ENCODE results near the gene MOAP1. TPM values are rescaled to one million over a fixed set of nuclear protein-coding genes. Genes with fewer than 3 reads are reported as not detected.
A peak's percentile ranks its signal among the peaks of the same experiment; 100 is the strongest.

The MOAP1 gene
- total and polyA plus RNA-seq, 8 donors: 0.87 to 44.1 (median 19.2) TPM

- 24 to 59% (median 41%) methylated on average over 2 of the region's 2 CpGs for whole genome bisulfite sequencing, 5 donors
- peak in 1 of 2 donors; percentile 20 for DNase-seq
- Histone ChIP-seq H3K36me3 (no peaks in the 10 kb centered on the region), H3K9me3 (no peaks in the 10 kb centered on the region), H3K27me3 (no peaks in the 10 kb centered on the region), H3K27ac (no peak overlapping the region), H3K4me3 (no peak overlapping the region), H3K4me1 (peaks cover 0 to 8% (median 3%) of the 10 kb centered on the region in 4 donors)
- no peak for TF ChIP-seq EP300 (IDR thresholded peaks at IDR 0.05)
- no peak for TF ChIP-seq POLR2AphosphoS5 (IDR thresholded peaks at IDR 0.05)
- TF ChIP-seq CTCF (IDR thresholded peaks at IDR 0.05): no peak
- no peak for TF ChIP-seq POLR2A (IDR thresholded peaks at IDR 0.05)
- intact Hi-C loops (cut with DNase I; ENCODE audit: low total_unique reads): no loop called here
Measured at GRCh38 chr14:93155667-93156066, 29.0 kb downstream of the MOAP1 start.

DNA sequence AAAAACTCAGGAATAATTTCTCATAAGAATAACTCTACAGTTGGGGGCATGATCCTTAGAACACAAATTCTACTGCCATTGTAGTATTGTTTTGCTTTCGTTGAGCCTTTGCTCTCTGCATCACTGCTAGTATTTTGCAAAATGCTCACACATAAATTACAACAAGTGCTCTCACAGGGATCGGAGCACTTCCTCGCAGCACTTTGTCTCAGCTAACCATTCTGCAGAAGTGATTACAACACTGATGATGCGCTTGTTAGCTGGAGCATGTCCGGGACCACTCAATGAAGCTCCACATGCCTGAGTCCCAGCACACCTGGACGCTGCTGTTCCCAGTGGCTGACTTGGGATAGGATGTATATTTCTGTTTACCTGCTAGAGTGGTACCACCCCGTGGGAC, 31.6 kb downstream of the MOAP1 start:
- Histone ChIP-seq H3K4me1 (peaks cover 3 to 12% (median 9%) of the 10 kb centered on the region in 4 donors), H3K9me3 (no peaks in the 10 kb centered on the region), H3K36me3 (no peaks in the 10 kb centered on the region), H3K27ac (no peak overlapping the region), H3K4me3 (no peak overlapping the region), H3K27me3 (no peaks in the 10 kb centered on the region)
- 80 to 90% (median 87%) methylated on average over 7 of the region's 7 CpGs for WGBS, 5 donors
- DNase-seq: no peak
- intact Hi-C loops (cut with DNase I; ENCODE audit: low total_unique reads): no loop called here
- TF ChIP-seq POLR2A (IDR thresholded peaks at IDR 0.05): no peak
- TF ChIP-seq CTCF (IDR thresholded peaks at IDR 0.05): no peak
- no peak for TF ChIP-seq POLR2AphosphoS5 (IDR thresholded peaks at IDR 0.05)
- TF ChIP-seq EP300 (IDR thresholded peaks at IDR 0.05): no peak

DNA sequence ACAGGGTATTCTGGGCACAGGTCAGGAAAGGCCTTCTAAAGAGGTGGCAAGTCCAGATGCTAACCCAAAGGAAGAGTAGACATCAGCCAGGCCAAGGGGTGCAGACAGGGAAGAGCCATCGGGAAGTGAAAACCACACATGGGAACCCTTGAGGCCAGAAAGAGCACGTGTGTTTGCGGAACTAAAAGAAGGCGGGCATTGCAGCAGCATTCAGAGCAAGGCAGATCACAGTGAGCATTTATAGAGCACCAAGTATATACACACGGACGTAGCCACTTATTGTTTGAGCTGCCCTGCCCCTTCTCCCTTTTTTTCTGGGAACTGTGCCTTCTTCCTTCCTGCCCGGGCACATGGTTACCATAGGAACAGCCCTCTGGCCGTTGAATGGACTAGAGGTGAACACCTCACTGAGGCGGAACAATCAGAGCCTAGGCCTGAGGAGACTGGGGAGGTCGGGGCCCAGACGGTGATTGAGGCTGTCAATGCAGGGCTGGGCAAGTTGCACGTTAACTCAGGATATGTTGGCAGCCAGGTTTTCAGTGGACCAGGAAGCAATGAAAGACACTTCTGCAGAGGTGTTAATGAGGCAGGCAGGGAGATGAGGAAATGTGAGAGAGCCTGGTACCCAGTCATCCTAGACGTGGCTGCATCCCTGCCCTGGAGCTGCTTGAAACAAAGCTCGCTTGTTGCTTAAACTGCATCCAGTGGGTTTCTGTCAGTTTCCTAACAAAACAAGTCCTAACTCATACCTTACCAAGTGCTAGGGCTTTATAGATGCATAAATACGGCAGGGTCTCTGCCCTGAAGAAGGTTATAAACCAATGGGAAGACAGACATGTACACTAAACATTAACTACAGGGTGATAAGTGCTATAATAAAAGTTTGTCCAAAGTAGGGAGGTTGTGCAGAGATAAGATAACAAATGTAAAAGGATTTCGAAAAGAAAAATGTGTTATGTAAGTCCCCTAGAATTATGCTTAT, 34.2 kb downstream of the MOAP1 start:
- 27 to 48% (median 33%) methylated on average over 16 of the region's 16 CpGs for WGBS, 5 donors
- Histone ChIP-seq H3K36me3 (no peaks in the 10 kb centered on the region), H3K9me3 (no peaks in the 10 kb centered on the region), H3K27ac (peak overlapping the region in 2 of 5 donors; percentile 12 to 36), H3K4me1 (peaks cover 3 to 12% (median 9%) of the 10 kb centered on the region in 4 donors), H3K4me3 (no peak overlapping the region), H3K27me3 (no peaks in the 10 kb centered on the region)
- TF ChIP-seq EP300 (IDR thresholded peaks at IDR 0.05) (no peak), CTCF (IDR thresholded peaks at IDR 0.05) (no peak), POLR2A (IDR thresholded peaks at IDR 0.05) (no peak), POLR2AphosphoS5 (IDR thresholded peaks at IDR 0.05) (no peak)
- intact Hi-C loops (cut with DNase I; ENCODE audit: low total_unique reads): no loop called here
- peak; percentile 54 to 63 for DNase-seq

- DNase-seq: no peak
- intact Hi-C loops (cut with DNase I; ENCODE audit: low total_unique reads): no loop called here
- H3K27me3 ChIP-seq: no peaks in the 10 kb centered on the region
- no peaks in the 10 kb centered on the region for H3K36me3 ChIP-seq
- H3K4me1 ChIP-seq: peaks cover 3 to 12% (median 9%) of the 10 kb centered on the region in 4 donors
- no peaks in the 10 kb centered on the region for H3K9me3 ChIP-seq
- H3K27ac ChIP-seq: no peak overlapping the region
- 88 to 97% (median 93%) methylated on average over 8 of the region's 8 CpGs for WGBS, 5 donors
- no peak for TF ChIP-seq POLR2AphosphoS5 (IDR thresholded peaks at IDR 0.05)
- TF ChIP-seq EP300 (IDR thresholded peaks at IDR 0.05): no peak
- no peak for TF ChIP-seq CTCF (IDR thresholded peaks at IDR 0.05)
- TF ChIP-seq POLR2A (IDR thresholded peaks at IDR 0.05): no peak
- no peak overlapping the region for H3K4me3 ChIP-seq
Measured at GRCh38 chr14:93148979-93149378, 35.7 kb downstream of the MOAP1 start.

Data from stomach (tissue), 9 donors.